Transverse colon (tissue), 4 donors: Measurements from ENCODE around the gene NTRK2. TPM values are rescaled to one million over a fixed set of nuclear protein-coding genes. Genes with fewer than 3 reads are reported as not detected.

Experiments used
- DNase-seq: peaks from one replicate; pipeline ENCODE4 v3.0.0-alpha.2; 2019
- H3K27ac ChIP-seq, 4 donors: fragments of 200-600 bp; sonication (generic); 2 replicates each; pipeline ENCODE4 v1.5.1; 2016 to 2018; ENCODE audit warnings: inconsistent platforms in 4 of 4
- H3K27me3 ChIP-seq: fragments of 200-600 bp; sonication (generic); 2 replicates; pipeline ENCODE4 v1.5.1; 2017; ENCODE audit warnings: inconsistent platforms
- H3K36me3 ChIP-seq, 4 donors: fragments of 200-600 bp; sonication (generic); 2 replicates each; pipeline ENCODE4 v1.5.1; 2017 to 2019; ENCODE audit warnings: inconsistent platforms in 4 of 4
- H3K4me1 ChIP-seq, 4 donors: fragments of 200-600 bp; sonication (generic); 2 replicates each; pipeline ENCODE4 v1.5.1; 2017 to 2020; ENCODE audit warnings: inconsistent platforms in 4 of 4
- H3K4me3 ChIP-seq, 4 donors: fragments of 200-600 bp; sonication (generic); 1 replicate in 1 of 4; 2 replicates in 3 of 4; pipeline versions ENCODE4 v1.5.1 to v1.6.1; 2017 to 2019; ENCODE audit warnings: inconsistent platforms in 4 of 4
- H3K9me3 ChIP-seq, 2 donors: fragments of 200-600 bp; sonication (generic); 2 replicates each; pipeline ENCODE4 v1.5.1; 2017 to 2019; ENCODE audit warnings: inconsistent platforms in 2 of 2
- EP300 ChIP-seq: sonication (generic); formaldehyde crosslinking; IDR thresholded peaks from one replicate; pipeline ENCODE4 v1.6.1; 2017; ENCODE audit warnings: antibody characterized with exemption, low read depth
- POLR2A ChIP-seq: fragments of 450-650 bp; IDR thresholded peaks from one replicate; pipeline ENCODE4 v1.6.1; 2016; ENCODE audit warnings: antibody characterized with exemption, mild to moderate bottlenecking, moderate library complexity
- POLR2AphosphoS5 ChIP-seq, 3 donors: sonication (generic); formaldehyde crosslinking; IDR thresholded peaks; one replicate each; pipeline ENCODE4 v1.6.1; 2016; ENCODE audit warnings: antibody characterized with exemption in 3 of 3
- WGBS, 2 donors: methylation state at CpG; one replicate each; pipeline ENCODE4 v1.1.5; 2018; ENCODE audit warnings: low coverage in 1 of 2; 5-methylcytosine and 5-hydroxymethylcytosine counted together
- in situ Hi-C, 4 donors: fragments of 200-750 bp; cut with MboI; loops; one replicate each; pipeline versions ENCODE4 v1.15.0 to v1.15.1; 2017; ENCODE audit warnings: low sequenced_read_pairs in 3 of 4, low pct_ligation_motif_present in 1 of 4, low pct_unique_long_range_greater_than_20kb in 1 of 4
- intact Hi-C: fragments of 100-400 bp; cut with DNase I; formaldehyde crosslinking; loops from one replicate; pipeline ENCODE4 v1.15.1; 2023; ENCODE audit warnings: low total_unique reads
- total RNA-seq, 4 donors: library from RNA; depleted of rRNA; stranded (reverse); fragments of >200 nt; gene quantifications; one replicate each; pipeline ENCODE4 v1.1.0, GENCODE V29; 2016
- TF ChIP-seq, protein P1 (sequence below), 5 experiments: fragments of 200-600 bp in 3 of 5; fragments of 450-650 bp in 2 of 5; sonication (generic) in 3 of 5; IDR thresholded peaks; 1 replicate in 2 of 5; 2 replicates in 3 of 5; pipeline ENCODE4 v1.5.1; 2016 to 2017; ENCODE audit warnings: antibody characterized with exemption in 5 of 5, inconsistent platforms in 3 of 5, mild to moderate bottlenecking in 2 of 5, moderate library complexity in 1 of 5

NTRK2 gene
- total RNA-seq, 4 donors from 2014 or later, result 2.2 to 10.1 (median 6.4) TPM

DNA sequence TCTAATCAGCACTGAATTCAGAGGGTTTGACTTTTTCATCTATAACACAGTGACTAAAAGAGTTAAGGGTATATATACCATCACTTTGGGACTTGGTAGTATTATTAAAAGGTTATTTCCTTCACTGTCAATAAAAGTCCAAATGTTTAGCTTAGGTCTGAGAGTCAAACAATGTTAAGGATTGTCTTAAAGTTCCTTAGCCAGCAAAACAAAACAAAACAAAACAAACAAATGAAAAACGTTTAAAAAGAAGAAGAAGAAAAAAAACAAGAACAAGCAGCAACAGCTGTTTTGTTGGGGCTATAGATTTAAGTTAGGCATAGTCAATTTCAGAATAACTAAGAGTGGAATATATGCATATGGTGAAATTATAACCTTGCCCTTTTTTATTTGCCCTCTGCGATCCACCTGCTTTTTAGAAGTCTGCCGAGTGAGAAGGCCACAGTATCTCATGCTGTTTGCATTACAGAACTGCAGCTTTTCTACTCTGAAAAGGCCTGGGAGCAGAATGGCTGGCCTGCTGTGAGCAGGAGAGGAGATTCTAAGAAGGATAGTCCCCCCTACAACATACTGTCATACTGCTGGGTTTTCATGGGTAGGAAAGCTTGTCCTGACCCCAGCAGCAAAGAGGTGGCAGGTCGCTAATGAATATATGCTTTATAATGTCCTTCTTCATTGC is 141.7 kb downstream of the NTRK2 start:
- in situ Hi-C loops (no loop called here), intact Hi-C loops (no loop called here)
- Histone ChIP-seq H3K4me3 (no peak overlapping the region), H3K27ac (no peak overlapping the region), H3K9me3 (no peaks in the 10 kb centered on the region), H3K36me3 (no peaks in the 10 kb centered on the region), H3K4me1 (peaks cover 0 to 13% (median 2%) of the 10 kb centered on the region in 4 donors), H3K27me3 (no peaks in the 10 kb centered on the region)
- TF ChIP-seq POLR2A (no peak), EP300 (no peak), POLR2AphosphoS5 (IDR thresholded peaks at IDR 0.05) (no peak)
- TF ChIP-seq, protein P1, sequence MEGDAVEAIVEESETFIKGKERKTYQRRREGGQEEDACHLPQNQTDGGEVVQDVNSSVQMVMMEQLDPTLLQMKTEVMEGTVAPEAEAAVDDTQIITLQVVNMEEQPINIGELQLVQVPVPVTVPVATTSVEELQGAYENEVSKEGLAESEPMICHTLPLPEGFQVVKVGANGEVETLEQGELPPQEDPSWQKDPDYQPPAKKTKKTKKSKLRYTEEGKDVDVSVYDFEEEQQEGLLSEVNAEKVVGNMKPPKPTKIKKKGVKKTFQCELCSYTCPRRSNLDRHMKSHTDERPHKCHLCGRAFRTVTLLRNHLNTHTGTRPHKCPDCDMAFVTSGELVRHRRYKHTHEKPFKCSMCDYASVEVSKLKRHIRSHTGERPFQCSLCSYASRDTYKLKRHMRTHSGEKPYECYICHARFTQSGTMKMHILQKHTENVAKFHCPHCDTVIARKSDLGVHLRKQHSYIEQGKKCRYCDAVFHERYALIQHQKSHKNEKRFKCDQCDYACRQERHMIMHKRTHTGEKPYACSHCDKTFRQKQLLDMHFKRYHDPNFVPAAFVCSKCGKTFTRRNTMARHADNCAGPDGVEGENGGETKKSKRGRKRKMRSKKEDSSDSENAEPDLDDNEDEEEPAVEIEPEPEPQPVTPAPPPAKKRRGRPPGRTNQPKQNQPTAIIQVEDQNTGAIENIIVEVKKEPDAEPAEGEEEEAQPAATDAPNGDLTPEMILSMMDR (IDR thresholded peaks at IDR 0.05), result no peak
- 18 to 53% methylated on average over 3 to 4 of the region's 4 CpGs for WGBS, 2 donors
- DNase-seq, result no peak

DNA sequence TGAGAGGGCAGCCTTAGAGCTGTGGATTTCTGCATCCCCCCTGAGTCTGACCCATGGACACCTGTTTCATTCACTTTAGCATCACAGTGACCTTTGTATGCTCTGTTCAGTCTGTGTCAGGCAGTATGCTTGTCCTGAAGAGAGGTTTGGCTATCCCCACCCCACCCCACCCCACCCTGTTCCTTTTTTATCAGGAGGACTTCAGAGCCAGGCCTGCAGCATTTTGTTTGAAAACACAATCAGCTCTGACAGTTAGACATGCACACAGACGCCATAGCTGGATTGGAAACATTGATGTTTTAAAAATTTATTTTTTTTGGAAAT is 142.2 kb downstream of the NTRK2 start:
- no peak for TF ChIP-seq POLR2A
- TF ChIP-seq POLR2AphosphoS5 (IDR thresholded peaks at IDR 0.05), result no peak
- TF ChIP-seq, protein P1 (IDR thresholded peaks at IDR 0.05), result no peak
- no peak for TF ChIP-seq EP300
- DNase-seq, result no peak
- Histone ChIP-seq H3K27me3 (no peaks in the 10 kb centered on the region), H3K27ac (no peak overlapping the region), H3K4me3 (no peak overlapping the region), H3K9me3 (no peaks in the 10 kb centered on the region), H3K4me1 (peaks cover 0 to 13% (median 2%) of the 10 kb centered on the region in 4 donors), H3K36me3 (no peaks in the 10 kb centered on the region)
- in situ Hi-C loops, result no loop called here
- intact Hi-C loops, result no loop called here
- whole genome bisulfite sequencing, 2 donors, result 44% methylated on average over 1 of the region's 1 CpG; no CpG with 5 or more reads in 1 of the 2 donors

GRCh38 chr9:84812355-84812754 is 142.8 kb downstream of the NTRK2 start:
- no peaks in the 10 kb centered on the region for H3K27me3 ChIP-seq
- no peak overlapping the region for H3K4me3 ChIP-seq
- no peaks in the 10 kb centered on the region for H3K36me3 ChIP-seq
- DNase-seq, result no peak
- H3K9me3 ChIP-seq, result no peaks in the 10 kb centered on the region
- in situ Hi-C loops (no loop called here), intact Hi-C loops (no loop called here)
- 92 to 93% methylated on average over 5 of the region's 5 CpGs for WGBS, 2 donors
- H3K27ac ChIP-seq, result no peak overlapping the region
- TF ChIP-seq POLR2AphosphoS5 (IDR thresholded peaks at IDR 0.05) (no peak), EP300 (no peak), POLR2A (no peak)
- TF ChIP-seq, protein P1 (IDR thresholded peaks at IDR 0.05), result no peak
- peaks cover 0 to 13% (median 2%) of the 10 kb centered on the region in 4 donors for H3K4me1 ChIP-seq

- H3K27me3 ChIP-seq, result no peaks in the 10 kb centered on the region
- intact Hi-C loops (no loop called here), in situ Hi-C loops (no loop called here)
- H3K9me3 ChIP-seq, result no peaks in the 10 kb centered on the region
- peaks cover 0 to 8% (median 2%) of the 10 kb centered on the region in 4 donors for H3K4me1 ChIP-seq
- no peak for DNase-seq
- 65 to 78% methylated on average over 2 to 3 of the region's 3 CpGs for WGBS, 2 donors
- no peak overlapping the region for H3K27ac ChIP-seq
- H3K36me3 ChIP-seq, result no peaks in the 10 kb centered on the region
- no peak for TF ChIP-seq POLR2A
- TF ChIP-seq, protein P1 (IDR thresholded peaks at IDR 0.05), result no peak
- no peak for TF ChIP-seq POLR2AphosphoS5 (IDR thresholded peaks at IDR 0.05)
- H3K4me3 ChIP-seq, result no peak overlapping the region
Measured at GRCh38 chr9:84812847-84813246, 143.3 kb downstream of the NTRK2 start.
